OCI-LY1 (cell line): ENCODE measurements around the gene METTL9.

ENCODE experiments used
- EZH2 ChIP-seq: fragments of 200-600 bp; sonication (generic), shearing (Covaris generic); IDR thresholded peaks from 2 replicates; pipeline ENCODE4 v1.8.0; 2017; ENCODE audit warnings: borderline replicate concordance, mixed run types, mild to moderate bottlenecking, antibody characterized with exemption, low read length, moderate library complexity, mixed read lengths
- TF ChIP-seq, protein P1 (sequence below): fragments of 200-600 bp; sonication (generic), shearing (Covaris generic); IDR thresholded peaks from 2 replicates; pipeline ENCODE4 v1.5.1; 2017; ENCODE audit warnings: mild to moderate bottlenecking, antibody characterized with exemption, low read length, moderate library complexity, mixed read lengths

DNA sequence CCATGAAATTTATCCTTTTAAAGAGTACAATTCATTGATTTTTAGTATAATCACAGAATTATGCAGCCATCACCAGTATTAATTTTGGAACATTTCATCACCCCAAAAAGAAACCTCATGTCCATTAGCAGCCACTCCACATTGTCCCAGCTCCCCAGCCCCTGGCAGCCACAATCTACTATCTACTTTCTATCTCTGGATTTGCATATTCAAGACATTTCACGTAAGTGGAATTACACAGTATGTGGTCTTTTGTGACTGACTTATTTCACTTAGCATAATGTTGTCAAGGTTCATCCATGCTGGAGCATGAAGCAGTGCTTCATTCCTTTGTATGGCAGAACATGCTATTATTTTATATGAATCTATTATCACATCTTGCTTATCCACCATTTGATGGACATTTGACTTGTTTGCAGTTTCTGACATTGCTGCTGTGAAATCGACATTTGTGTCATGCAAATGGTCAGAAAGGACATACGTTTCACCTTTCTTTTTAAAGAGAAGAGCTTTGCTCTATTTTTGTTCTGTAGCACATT is 10.7 kb downstream of the METTL9 start:
- TF ChIP-seq, protein P1, sequence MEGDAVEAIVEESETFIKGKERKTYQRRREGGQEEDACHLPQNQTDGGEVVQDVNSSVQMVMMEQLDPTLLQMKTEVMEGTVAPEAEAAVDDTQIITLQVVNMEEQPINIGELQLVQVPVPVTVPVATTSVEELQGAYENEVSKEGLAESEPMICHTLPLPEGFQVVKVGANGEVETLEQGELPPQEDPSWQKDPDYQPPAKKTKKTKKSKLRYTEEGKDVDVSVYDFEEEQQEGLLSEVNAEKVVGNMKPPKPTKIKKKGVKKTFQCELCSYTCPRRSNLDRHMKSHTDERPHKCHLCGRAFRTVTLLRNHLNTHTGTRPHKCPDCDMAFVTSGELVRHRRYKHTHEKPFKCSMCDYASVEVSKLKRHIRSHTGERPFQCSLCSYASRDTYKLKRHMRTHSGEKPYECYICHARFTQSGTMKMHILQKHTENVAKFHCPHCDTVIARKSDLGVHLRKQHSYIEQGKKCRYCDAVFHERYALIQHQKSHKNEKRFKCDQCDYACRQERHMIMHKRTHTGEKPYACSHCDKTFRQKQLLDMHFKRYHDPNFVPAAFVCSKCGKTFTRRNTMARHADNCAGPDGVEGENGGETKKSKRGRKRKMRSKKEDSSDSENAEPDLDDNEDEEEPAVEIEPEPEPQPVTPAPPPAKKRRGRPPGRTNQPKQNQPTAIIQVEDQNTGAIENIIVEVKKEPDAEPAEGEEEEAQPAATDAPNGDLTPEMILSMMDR: no peak
- TF ChIP-seq EZH2: no peak
